HG03558 (cell line): ENCODE results near the gene PXDN.
"Not testable (repeated sequence)": the region's sequence is repeated elsewhere in the genome, so short reads cannot be mapped to it uniquely, and the experiment has no call there.

Experiments used
- ATAC-seq: cut with Tn5 transposase; IDR thresholded peaks from one replicate; pipeline ENCODE4 v1.9.1; 2021; ENCODE audit warnings: moderate number of reproducible peaks; ENCODE audit not compliant: unreplicated experiment; ENCODE audit errors: extremely low read depth

The PXDN gene

GRCh38 chr2:1707771-1708418 lies 36.4 kb downstream of the PXDN start:
- no peak for ATAC-seq

GRCh38 chr2:1706089-1706841 lies 38.0 kb downstream of the PXDN start:
- not testable (repeated sequence) for ATAC-seq

- no peak for ATAC-seq
These were observed 38.7 kb downstream of the PXDN start for GRCh38 chr2:1705557-1706076.

GRCh38 chr2:1704631-1705556 lies 39.4 kb downstream of the PXDN start:
- no peak for ATAC-seq

GRCh38 chr2:1702186-1702565 lies 42.1 kb downstream of the PXDN start:
- no peak for ATAC-seq

GRCh38 chr2:1701556-1702185 lies 42.6 kb downstream of the PXDN start:
- no peak for ATAC-seq

- ATAC-seq: no peak
These were observed 43.3 kb downstream of the PXDN start for GRCh38 chr2:1701020-1701419.

GRCh38 chr2:1700427-1700826 lies 43.9 kb downstream of the PXDN start:
- ATAC-seq: not testable (repeated sequence)

- ATAC-seq: no peak
These were observed 45.9 kb downstream of the PXDN start for GRCh38 chr2:1698188-1698945.

- ATAC-seq: no peak
These were observed 46.7 kb downstream of the PXDN start for GRCh38 chr2:1697601-1698000.

GRCh38 chr2:1696472-1696871 lies 47.8 kb downstream of the PXDN start:
- ATAC-seq: no peak

GRCh38 chr2:1694371-1695271 lies 49.7 kb downstream of the PXDN start:
- no peak for ATAC-seq

GRCh38 chr2:1693723-1694122 lies 50.6 kb downstream of the PXDN start:
- no peak for ATAC-seq

- no peak for ATAC-seq
These were observed 52.0 kb downstream of the PXDN start for GRCh38 chr2:1692342-1692741.

GRCh38 chr2:1691366-1691765 lies 52.9 kb downstream of the PXDN start:
- ATAC-seq: no peak

- no peak for ATAC-seq
These were observed 54.1 kb downstream of the PXDN start for GRCh38 chr2:1690056-1690775.

GRCh38 chr2:1688859-1689258 lies 55.5 kb downstream of the PXDN start:
- ATAC-seq: no peak

GRCh38 chr2:1688161-1688560 lies 56.2 kb downstream of the PXDN start:
- ATAC-seq: no peak
